CD14-positive monocyte (primary cell): Measurements from ENCODE around the gene KCNMA1. TPM values are rescaled to one million over a fixed set of nuclear protein-coding genes. Genes with fewer than 3 reads are reported as not detected.

Experiments used
- DNase-seq, 3 donors: peaks; one replicate each; pipeline ENCODE4 v3.0.0-alpha.2; 2011 to 2022
- H2AFZ ChIP-seq: 2 replicates; pipeline ENCODE4 v1.6.0; 2012; ENCODE audit warnings: mild to moderate bottlenecking, low read depth, low read length, inconsistent platforms; ENCODE audit not compliant: insufficient read depth, poor library complexity, severe bottlenecking
- H3K27ac ChIP-seq, 2 donors: 1 replicate in 1 of 2; 2 replicates in 1 of 2; pipeline ENCODE4 v1.5.1; 2012 to 2013; ENCODE audit warnings: low read length in 2 of 2, control low read depth in 1 of 2, inconsistent platforms in 1 of 2, low read depth in 1 of 2, mild to moderate bottlenecking in 1 of 2
- H3K27me3 ChIP-seq, 2 donors: one replicate each; pipeline versions ENCODE4 v1.6.0 to v1.6.1; 2011 to 2013; ENCODE audit warnings: low read length in 2 of 2; ENCODE audit not compliant: control insufficient read depth in 2 of 2, insufficient read depth in 2 of 2
- H3K36me3 ChIP-seq, 2 donors: replicated peaks in 1 of 2; 1 replicate in 1 of 2; 2 replicates in 1 of 2; pipeline versions ENCODE4 v1.5.1 to v1.6.1; 2012 to 2013; ENCODE audit warnings: low read length in 2 of 2, control low read depth in 1 of 2, inconsistent platforms in 1 of 2, mild to moderate bottlenecking in 1 of 2; ENCODE audit not compliant: insufficient read depth in 2 of 2, control insufficient read depth in 1 of 2
- H3K4me1 ChIP-seq, 2 donors: 1 replicate in 1 of 2; 2 replicates in 1 of 2; pipeline versions ENCODE4 v1.5.1 to v1.6.1; 2012 to 2013; ENCODE audit warnings: low read length in 2 of 2, control low read depth in 1 of 2, inconsistent platforms in 1 of 2, mild to moderate bottlenecking in 1 of 2, moderate library complexity in 1 of 2; ENCODE audit not compliant: insufficient read depth in 2 of 2, control insufficient read depth in 1 of 2
- H3K4me2 ChIP-seq: replicated peaks from 2 replicates; pipeline ENCODE3; 2012; ENCODE audit warnings: low read length, moderate library complexity, mild to moderate bottlenecking; ENCODE audit not compliant: poor library complexity, severe bottlenecking; ENCODE audit errors: extremely low read depth
- H3K4me3 ChIP-seq, 3 experiments: fragments of 200-600 bp in 1 of 3; sonication (generic) in 1 of 3; replicated peaks in 1 of 3; 1 replicate in 2 of 3; 2 replicates in 1 of 3; pipeline ENCODE4 v1.5.1; 2011 to 2013; ENCODE audit warnings: low read length in 3 of 3, mild to moderate bottlenecking in 3 of 3, control low read depth in 2 of 3, low read depth in 2 of 3, inconsistent platforms in 1 of 3, moderate library complexity in 1 of 3
- H3K79me2 ChIP-seq: 2 replicates; pipeline ENCODE4 v1.6.0; 2012; ENCODE audit warnings: mild to moderate bottlenecking, control low read depth, inconsistent platforms, low read length, moderate library complexity; ENCODE audit not compliant: insufficient read depth
- H3K9ac ChIP-seq: 2 replicates; pipeline ENCODE4 v1.6.0; 2017; ENCODE audit warnings: low read length, mild to moderate bottlenecking; ENCODE audit not compliant: insufficient read depth, poor library complexity, severe bottlenecking
- H3K9me3 ChIP-seq, 2 donors: replicated peaks in 1 of 2; 1 replicate in 1 of 2; 2 replicates in 1 of 2; pipeline versions ENCODE4 v1.5.1 to v1.6.1; 2012 to 2013; ENCODE audit warnings: low read length in 2 of 2, control low read depth in 1 of 2; ENCODE audit not compliant: control insufficient read depth in 1 of 2, insufficient read depth in 1 of 2
- H4K20me1 ChIP-seq: 2 replicates; pipeline ENCODE4 v1.6.0; 2012; ENCODE audit warnings: mild to moderate bottlenecking, low read length, control low read depth, moderate library complexity; ENCODE audit not compliant: insufficient read depth
- H3K27ac Mint-ChIP-seq, 7 donors: one replicate each; pipeline ENCODE4 v1.8.0; 2020; ENCODE audit warnings: mild to moderate bottlenecking in 7 of 7, mixed read lengths in 7 of 7, moderate library complexity in 6 of 7, inconsistent platforms in 2 of 7
- H3K27me3 Mint-ChIP-seq, 3 donors: one replicate each; pipeline ENCODE4 v1.8.0; 2021 to 2022; ENCODE audit warnings: low read depth in 3 of 3, mild to moderate bottlenecking in 3 of 3, mixed read lengths in 3 of 3, moderate library complexity in 3 of 3, inconsistent platforms in 1 of 3
- H3K36me3 Mint-ChIP-seq, 2 donors: one replicate each; pipeline ENCODE4 v1.8.0; 2020; ENCODE audit warnings: mixed read lengths in 2 of 2, inconsistent platforms in 1 of 2, mild to moderate bottlenecking in 1 of 2
- H3K4me1 Mint-ChIP-seq: one replicate; pipeline ENCODE4 v1.8.0; 2020; ENCODE audit warnings: mild to moderate bottlenecking, mixed read lengths
- H3K4me3 Mint-ChIP-seq, 2 donors: one replicate each; pipeline ENCODE4 v1.8.0; 2020; ENCODE audit warnings: mild to moderate bottlenecking in 2 of 2, mixed read lengths in 2 of 2, moderate library complexity in 1 of 2
- H3K9me3 Mint-ChIP-seq, 7 donors: one replicate each; pipeline ENCODE4 v1.8.0; 2020 to 2022; ENCODE audit warnings: mixed read lengths in 7 of 7, mild to moderate bottlenecking in 6 of 7, moderate library complexity in 6 of 7, inconsistent platforms in 2 of 7
- CTCF ChIP-seq: fragments of 200-600 bp; IDR thresholded peaks from one replicate; pipeline ENCODE4 v1.8.0; 2022; ENCODE audit warnings: antibody characterized with exemption, mild to moderate bottlenecking
- WGBS: methylation state at CpG from one replicate; pipeline ENCODE4 v1.1.5; 2013; ENCODE audit warnings: missing lambda C conversion rate; ENCODE audit not compliant: insufficient coverage; 5-methylcytosine and 5-hydroxymethylcytosine counted together
- intact Hi-C, 2 donors: fragments of 100-400 bp; cut with micrococcal nuclease; formaldehyde crosslinking; loops; one replicate each; pipeline versions ENCODE4 v1.15.0 to v1.15.1; 2023
- polyA plus RNA-seq, 3 donors: library from polyadenylated mRNA; depleted of rRNA in 1 of 3; unstranded in 2 of 3; stranded (reverse) in 1 of 3; fragments of 300-500 nt in 2 of 3; fragments of >200 nt in 1 of 3; fragmentation: Illumina TruSeq in 2 of 3; gene quantifications; 1 replicate in 2 of 3; 2 replicates in 1 of 3; pipeline ENCODE4 v1.2.3, GENCODE V29; 2012 to 2021

The KCNMA1 gene
- polyA plus RNA-seq, 3 donors: 0.11 to 1.0 TPM; not detected in 1

GRCh38 chr10:77456414-77456813 is 181.2 kb downstream of the KCNMA1 start:
- Histone ChIP-seq H3K9me3 (no peaks in the 10 kb centered on the region), H4K20me1 (no peaks in the 10 kb centered on the region), H3K27ac (no peak overlapping the region), H3K4me3 (no peak overlapping the region), H3K27me3 (no peaks in the 10 kb centered on the region), H3K4me2 (no peak overlapping the region), H2AFZ (no peak overlapping the region), H3K79me2 (no peaks in the 10 kb centered on the region), H3K9ac (no peak overlapping the region), H3K4me1 (no peaks in the 10 kb centered on the region), H3K36me3 (no peaks in the 10 kb centered on the region)
- intact Hi-C loops: no loop called here
- WGBS: 90% methylated on average over 5 of the region's 5 CpGs
- no peak for DNase-seq
- H3K36me3 Mint-ChIP-seq: no peaks in the 10 kb centered on the region
- H3K4me3 Mint-ChIP-seq: no peak overlapping the region
- H3K4me1 Mint-ChIP-seq: no peaks in the 10 kb centered on the region
- no peak overlapping the region for H3K27ac Mint-ChIP-seq
- H3K27me3 Mint-ChIP-seq: peaks cover 2 to 11% (median 5%) of the 10 kb centered on the region in 3 donors
- TF ChIP-seq CTCF: no peak
- H3K9me3 Mint-ChIP-seq: no peaks in the 10 kb centered on the region

- Mint-ChIP-seq H3K27me3 (peaks cover 2 to 11% (median 5%) of the 10 kb centered on the region in 3 donors), H3K4me1 (no peaks in the 10 kb centered on the region), H3K27ac (no peak overlapping the region), H3K4me3 (no peak overlapping the region), H3K9me3 (no peaks in the 10 kb centered on the region), H3K36me3 (no peaks in the 10 kb centered on the region)
- Histone ChIP-seq H3K27ac (no peak overlapping the region), H3K27me3 (no peaks in the 10 kb centered on the region), H3K9ac (no peak overlapping the region), H3K36me3 (no peaks in the 10 kb centered on the region), H2AFZ (no peak overlapping the region), H3K4me1 (no peaks in the 10 kb centered on the region), H4K20me1 (no peaks in the 10 kb centered on the region), H3K79me2 (no peaks in the 10 kb centered on the region), H3K9me3 (no peaks in the 10 kb centered on the region), H3K4me2 (no peak overlapping the region), H3K4me3 (no peak overlapping the region)
- no peak for TF ChIP-seq CTCF
- intact Hi-C loops: no loop called here
- no peak for DNase-seq
- 100% methylated on average over 1 of the region's 2 CpGs for WGBS
Measured at GRCh38 chr10:77455561-77455960, 182.0 kb downstream of the KCNMA1 start.
